ENCODE data around the gene GTSE1. TPM values are rescaled to one million over a fixed set of nuclear protein-coding genes. Genes with fewer than 3 reads are reported as not detected.

The GTSE1 gene
- total and polyA plus RNA-seq, 2 of the 13 experiments (the other 11 are each of a cell fraction or from before 2014, with no cell fraction given): 10.7 to 13.5 TPM

GRCh38 chr22:46372686-46373085, 76.0 kb downstream of the GTSE1 start:
- no peak for FAIRE-seq
- Histone ChIP-seq H4K20me1 (ENCODE audit: insufficient read depth, low read length) (no peaks in the 10 kb centered on the region), H3K27ac (ENCODE audit: extremely low read length, insufficient read depth, low read length) (no peak overlapping the region), H3K4me2 (ENCODE audit: low read depth, low read length) (no peak overlapping the region), H3K9me3 (ENCODE audit: low read length) (0 out of 2 replicates have a peak, but pooled peaks cover 5% of the 10 kb centered on the region), H3K36me3 (replicated peaks in 1 of 2; ENCODE audit: control insufficient read depth in 1 of 2, insufficient read depth in 2 of 2, low read length in 2 of 2) (no peaks in the 10 kb centered on the region), H3K4me3 (replicated peaks in 1 of 3; ENCODE audit: insufficient read depth in 1 of 3, low read depth in 2 of 3, low read length in 3 of 3) (no peak overlapping the region), H3K27me3 (ENCODE audit: control insufficient read depth in 1 of 2, insufficient read depth in 2 of 2, low read length in 2 of 2) (no peaks in the 10 kb centered on the region), H3K79me2 (ENCODE audit: insufficient read depth, low read length) (no peaks in the 10 kb centered on the region), H2AFZ (ENCODE audit: low read length) (no peak overlapping the region), H3K4me1 (ENCODE audit: insufficient read depth, low read length) (peaks cover 49% of the 10 kb centered on the region), H3K9ac (ENCODE audit: insufficient read depth, low read depth, low read length) (no peak overlapping the region)
- POLR2A ChIA-PET: no interaction called here
- DNase-seq (ENCODE audit: low spot score): no peak
- CTCF ChIA-PET (ENCODE audit: low intra/inter-chr PET ratio, low total read pairs): no interaction called here
- TF ChIP-seq ZBTB7A (CRISPR knock-in tag; IDR thresholded peaks at IDR 0.05) (no peak), TCF7L2 (IDR thresholded peaks at IDR 0.05; ENCODE audit: low read depth, low read length) (no peak), FOXO1 (CRISPR knock-in tag; IDR thresholded peaks at IDR 0.05) (no peak), HDAC2 (CRISPR knock-in tag; IDR thresholded peaks at IDR 0.05) (no peak), ZNF691 (CRISPR knock-in tag; IDR thresholded peaks at IDR 0.05; ENCODE audit: borderline replicate concordance, low read depth) (no peak)
- WGBS (ENCODE audit: low lambda C conversion rate): 97% methylated on average over 17 of the region's 18 CpGs
- no TSS peak for BruUV-seq (replicated peaks)
- ATAC-seq: no peak
- in situ Hi-C loops (cut with HindIII; ENCODE audit: extremely low pct_ligation_motif_present, low pct_unique_long_range_greater_than_20kb): no loop called here
- intact Hi-C loops (cut with micrococcal nuclease; ENCODE audit: unreplicated experiment): no loop called here

- Histone ChIP-seq H3K9me3 (ENCODE audit: low read length) (0 out of 2 replicates have a peak, but pooled peaks cover 5% of the 10 kb centered on the region), H3K4me1 (ENCODE audit: insufficient read depth, low read length) (peaks cover 47% of the 10 kb centered on the region), H4K20me1 (ENCODE audit: insufficient read depth, low read length) (no peaks in the 10 kb centered on the region), H2AFZ (ENCODE audit: low read length) (no peak overlapping the region), H3K79me2 (ENCODE audit: insufficient read depth, low read length) (no peaks in the 10 kb centered on the region), H3K27ac (ENCODE audit: extremely low read length, insufficient read depth, low read length) (no peak overlapping the region), H3K27me3 (ENCODE audit: control insufficient read depth in 1 of 2, insufficient read depth in 2 of 2, low read length in 2 of 2) (no peaks in the 10 kb centered on the region), H3K9ac (ENCODE audit: insufficient read depth, low read depth, low read length) (no peak overlapping the region), H3K4me2 (ENCODE audit: low read depth, low read length) (no peak overlapping the region), H3K4me3 (replicated peaks in 1 of 3; ENCODE audit: insufficient read depth in 1 of 3, low read depth in 2 of 3, low read length in 3 of 3) (no peak overlapping the region), H3K36me3 (replicated peaks in 1 of 2; ENCODE audit: control insufficient read depth in 1 of 2, insufficient read depth in 2 of 2, low read length in 2 of 2) (no peaks in the 10 kb centered on the region)
- ATAC-seq (no peak), FAIRE-seq (no peak), DNase-seq (ENCODE audit: low spot score) (no peak)
- BruUV-seq (replicated peaks): no TSS peak
- intact Hi-C loops (cut with micrococcal nuclease; ENCODE audit: unreplicated experiment): no loop called here
- CTCF ChIA-PET (ENCODE audit: low intra/inter-chr PET ratio, low total read pairs): no interaction called here
- whole genome bisulfite sequencing (ENCODE audit: low lambda C conversion rate): 92% methylated on average over 4 of the region's 8 CpGs
- in situ Hi-C loops (cut with HindIII; ENCODE audit: extremely low pct_ligation_motif_present, low pct_unique_long_range_greater_than_20kb): no loop called here
- POLR2A ChIA-PET: no interaction called here
- TF ChIP-seq FOXJ3 (CRISPR knock-in tag; IDR thresholded peaks at IDR 0.05; ENCODE audit: borderline replicate concordance) (no peak), RBM22 (optimal IDR thresholded peaks at IDR 0.05; ENCODE audit: low read length) (no peak), ARID2 (CRISPR knock-in tag; IDR thresholded peaks at IDR 0.05; ENCODE audit: borderline replicate concordance) (no peak), ZNF451 (CRISPR knock-in tag; IDR thresholded peaks at IDR 0.05) (no peak), HNRNPL (IDR thresholded peaks at IDR 0.05; ENCODE audit: low read depth, low read length) (no peak), ATRX (CRISPR knock-in tag; IDR thresholded peaks at IDR 0.05; ENCODE audit: borderline replicate concordance) (no peak), LCORL (IDR thresholded peaks at IDR 0.05) (no peak), LCORL (CRISPR knock-in tag; IDR thresholded peaks at IDR 0.05) (no peak), CERS6 (CRISPR knock-in tag; IDR thresholded peaks at IDR 0.05) (no peak), MED1 (CRISPR knock-in tag; IDR thresholded peaks at IDR 0.05) (no peak), ZMYM3 (CRISPR knock-in tag; IDR thresholded peaks at IDR 0.05) (no peak), ZNF790 (CRISPR knock-in tag; IDR thresholded peaks at IDR 0.05; ENCODE audit: borderline replicate concordance) (no peak)
These were observed 76.5 kb downstream of the GTSE1 start for GRCh38 chr22:46373159-46373558.

All from HepG2 (cell line).